H1 (cell line): ENCODE measurements around the gene TIAM2. TPM values are rescaled to one million over a fixed set of nuclear protein-coding genes. Genes with fewer than 3 reads are reported as not detected.

Source experiments
- CTCF ChIA-PET: fragments of 300-600 bp; sonication (Branson Sonifier 250); formaldehyde crosslinking; loops from one replicate; lab custom pipeline; 2021; ENCODE audit not compliant: partially characterized antibody; lab: Charles Lee
- POLR2A ChIA-PET: fragments of 300-600 bp; sonication (Branson Sonifier 250); formaldehyde crosslinking; loops from one replicate; lab custom pipeline; 2021; ENCODE audit warnings: inconsistent platforms; ENCODE audit not compliant: partially characterized antibody; lab: Charles Lee
- DNase-seq, 2 experiments: peaks; one replicate each; pipeline versions ENCODE4 v3.0.0 to v3.0.0-alpha.2; 2010 to 2022; ENCODE audit warnings: low spot score in 2 of 2, low read depth in 1 of 2, mixed read lengths in 1 of 2
- FAIRE-seq: peaks from 2 replicates; lab custom pipeline; 2011; peaks lifted over from hg19 to GRCh38; lab: Jason Lieb, UNC
- H2AFZ ChIP-seq: 2 replicates; pipeline ENCODE4 v1.8.1; 2012; ENCODE audit warnings: low read length, inconsistent platforms
- H2AK5ac ChIP-seq: 2 replicates; pipeline ENCODE4 v1.6.1; 2013; ENCODE audit warnings: low read depth, low read length
- H2BK120ac ChIP-seq: replicated peaks from 2 replicates; pipeline ENCODE3; 2013; ENCODE audit warnings: low read depth, low read length, inconsistent platforms
- H2BK12ac ChIP-seq: 2 replicates; pipeline ENCODE4 v1.6.1; 2013; ENCODE audit warnings: low read depth, low read length
- H2BK15ac ChIP-seq: 2 replicates; pipeline ENCODE4 v1.6.1; 2013; ENCODE audit warnings: low read length
- H2BK20ac ChIP-seq: 2 replicates; pipeline ENCODE4 v1.6.1; 2013; ENCODE audit warnings: low read length
- H2BK5ac ChIP-seq: 2 replicates; pipeline ENCODE4 v1.6.1; 2013; ENCODE audit warnings: low read depth, low read length
- H3K14ac ChIP-seq: 2 replicates; pipeline ENCODE4 v1.6.1; 2013; ENCODE audit warnings: inconsistent platforms; ENCODE audit not compliant: insufficient read length
- H3K18ac ChIP-seq: 2 replicates; pipeline ENCODE4 v1.6.1; 2013; ENCODE audit warnings: low read length; ENCODE audit errors: extremely low read depth
- H3K23ac ChIP-seq: 2 replicates; pipeline ENCODE4 v1.6.1; 2013; ENCODE audit warnings: inconsistent platforms; ENCODE audit not compliant: insufficient read length
- H3K23me2 ChIP-seq: 2 replicates; pipeline ENCODE4 v1.6.1; 2013; ENCODE audit warnings: low read depth, low read length
- H3K27ac ChIP-seq: 2 replicates; pipeline ENCODE4 v1.6.1; 2011; ENCODE audit warnings: low read depth, low read length, inconsistent platforms
- H3K27me3 ChIP-seq, 4 experiments: replicated peaks in 1 of 4; 1 replicate in 1 of 4; 2 replicates in 3 of 4; pipeline versions ENCODE4 v1.6.1 to v1.8.1; 2011 to 2013; ENCODE audit warnings: low read length in 3 of 4, mild to moderate bottlenecking in 3 of 4, inconsistent platforms in 2 of 4, mixed read lengths in 2 of 4, moderate library complexity in 1 of 4; ENCODE audit not compliant: control insufficient read depth in 3 of 4, insufficient read depth in 3 of 4; ENCODE audit errors: extremely low read depth in 1 of 4
- H3K36me3 ChIP-seq, 4 experiments: 2 replicates each; pipeline versions ENCODE4 v1.6.1 to v1.8.1; 2011 to 2013; ENCODE audit warnings: mild to moderate bottlenecking in 4 of 4, low read length in 3 of 4, moderate library complexity in 2 of 4, control low read depth in 1 of 4, inconsistent platforms in 1 of 4; ENCODE audit not compliant: insufficient read depth in 4 of 4, control insufficient read depth in 2 of 4
- H3K4ac ChIP-seq: replicated peaks from 2 replicates; pipeline ENCODE3; 2013; ENCODE audit warnings: low read length, low read depth, mixed read lengths, inconsistent platforms; ENCODE audit not compliant: insufficient read length
- H3K4me1 ChIP-seq, 4 experiments: replicated peaks in 1 of 4; 1 replicate in 1 of 4; 2 replicates in 3 of 4; pipeline versions ENCODE4 v1.6.1 to v1.8.1; 2011 to 2013; ENCODE audit warnings: low read length in 3 of 4, inconsistent platforms in 2 of 4, mixed read lengths in 1 of 4; ENCODE audit not compliant: insufficient read depth in 4 of 4, control insufficient read depth in 3 of 4
- H3K4me2 ChIP-seq, 2 experiments: 2 replicates each; pipeline versions ENCODE4 v1.6.1 to v1.8.1; 2011 to 2013; ENCODE audit warnings: low read depth in 2 of 2, low read length in 2 of 2, control low read depth in 1 of 2, inconsistent platforms in 1 of 2, mild to moderate bottlenecking in 1 of 2; ENCODE audit not compliant: insufficient read depth in 1 of 2
- H3K4me3 ChIP-seq, 4 experiments: fragments of 200-600, 300-600 bp in 1 of 4; sonication (generic), shearing (Covaris generic), sonication (Bioruptor Twin) in 1 of 4; 2 replicates each; pipeline versions ENCODE4 v1.5.1 to v1.8.1; 2011 to 2016; ENCODE audit warnings: low read length in 4 of 4, low read depth in 3 of 4, control low read depth in 2 of 4, inconsistent platforms in 2 of 4, mild to moderate bottlenecking in 2 of 4, mixed read lengths in 1 of 4, moderate library complexity in 1 of 4; ENCODE audit not compliant: insufficient read depth in 2 of 4; ENCODE audit errors: extremely low read depth in 1 of 4
- H3K56ac ChIP-seq: replicated peaks from 2 replicates; pipeline ENCODE3; 2013; ENCODE audit warnings: low read depth, mild to moderate bottlenecking, mixed read lengths, low read length, inconsistent platforms; ENCODE audit not compliant: insufficient read length
- H3K79me1 ChIP-seq: 2 replicates; pipeline ENCODE4 v1.6.1; 2013; ENCODE audit warnings: low read depth, low read length, control low read depth
- H3K79me2 ChIP-seq, 2 experiments: 2 replicates each; pipeline versions ENCODE4 v1.6.1 to v1.8.1; 2012 to 2013; ENCODE audit warnings: low read length in 2 of 2, mild to moderate bottlenecking in 2 of 2, inconsistent platforms in 1 of 2; ENCODE audit not compliant: insufficient read depth in 2 of 2, control insufficient read depth in 1 of 2
- H3K9ac ChIP-seq, 4 experiments: replicated peaks in 1 of 4; 1 replicate in 1 of 4; 2 replicates in 3 of 4; pipeline versions ENCODE4 v1.6.1 to v1.8.1; 2011 to 2013; ENCODE audit warnings: low read depth in 3 of 4, low read length in 3 of 4, control low read depth in 2 of 4, mild to moderate bottlenecking in 2 of 4, moderate library complexity in 2 of 4, inconsistent platforms in 1 of 4; ENCODE audit errors: extremely low read depth in 1 of 4
- H3K9me3 ChIP-seq, 2 experiments: 2 replicates each; pipeline versions ENCODE4 v1.6.1 to v1.8.1; 2012 to 2013; ENCODE audit warnings: mild to moderate bottlenecking in 2 of 2, moderate library complexity in 2 of 2, control low read depth in 1 of 2, inconsistent platforms in 1 of 2, low read depth in 1 of 2, low read length in 1 of 2, mixed read lengths in 1 of 2; ENCODE audit not compliant: insufficient read depth in 2 of 2
- H4K20me1 ChIP-seq, 2 experiments: replicated peaks in 1 of 2; 2 replicates each; pipeline versions ENCODE3 to v1.8.1; 2011 to 2013; ENCODE audit warnings: inconsistent platforms in 2 of 2, low read length in 2 of 2, mild to moderate bottlenecking in 1 of 2; ENCODE audit not compliant: insufficient read depth in 2 of 2, control insufficient read depth in 1 of 2
- H4K5ac ChIP-seq: 2 replicates; pipeline ENCODE4 v1.6.1; 2013; ENCODE audit warnings: low read length, low read depth, mixed read lengths, inconsistent platforms; ENCODE audit not compliant: insufficient read length
- H4K8ac ChIP-seq: 2 replicates; pipeline ENCODE4 v1.8.0; 2013; ENCODE audit warnings: mild to moderate bottlenecking, moderate library complexity, low read length, inconsistent platforms; ENCODE audit not compliant: insufficient read depth; ENCODE audit errors: extremely low read depth
- H4K91ac ChIP-seq: replicated peaks from 2 replicates; pipeline ENCODE3; 2013; ENCODE audit warnings: low read length, mixed read lengths, inconsistent platforms; ENCODE audit not compliant: insufficient read length
- KDM1A ChIP-seq: fragments of 200-600, 300-600 bp; sonication (generic); IDR thresholded peaks from 2 replicates; pipeline ENCODE4 v1.7.1; 2016; ENCODE audit warnings: mild to moderate bottlenecking, low read length, borderline replicate concordance
- RXRA ChIP-seq: IDR thresholded peaks from 2 replicates; pipeline ENCODE4 v1.6.1; 2011; ENCODE audit warnings: low read depth, mild to moderate bottlenecking, low read length, moderate library complexity; ENCODE audit not compliant: insufficient read depth
- whole genome bisulfite sequencing, 2 experiments: shearing (Covaris generic) in 1 of 2; methylation state at CpG; one replicate each; pipeline versions ENCODE4 v1.1.6 to v1.1.7; 2013 to 2015; ENCODE audit warnings: low lambda C conversion rate in 2 of 2, mixed read lengths in 2 of 2, inconsistent platforms in 1 of 2, low coverage in 1 of 2, missing lambda C conversion rate in 1 of 2; ENCODE audit not compliant: insufficient replicate concordance in 2 of 2, insufficient coverage in 1 of 2, insufficient read length in 1 of 2; ENCODE audit errors: extremely low coverage in 1 of 2, missing lambda C conversion rate in 1 of 2; 5-methylcytosine and 5-hydroxymethylcytosine counted together
- polyA plus RNA-seq, 7 experiments: library from polyadenylated mRNA; depleted of rRNA in 3 of 7; stranded (reverse) in 5 of 7; unstranded in 2 of 7; fragments of >200 nt in 5 of 7; fragments of 200-250 nt in 2 of 7; gene quantifications; 1 replicate in 5 of 7; 2 replicates in 1 of 7; 4 replicates in 1 of 7; pipeline versions ENCODE4 v1.2.1 to v1.2.3, GENCODE V29; 2011 to 2013; ENCODE audit warnings: missing spikeins in 2 of 7, mixed read lengths in 2 of 7
- total RNA-seq: library from RNA; stranded (reverse); fragmentation: NEBNext Ultra II Directional; extraction: Animal tissue kit (Norgen Biotek cat#: 25700); gene quantifications from 2 replicates; pipeline ENCODE4 v1.2.1, GENCODE V29; 2021

TIAM2 gene
- total and polyA plus RNA-seq, 2 of the 8 experiments (the other 6 are each of a cell fraction or from before 2014, with no cell fraction given), result 7.4 to 23.9 TPM

DNA sequence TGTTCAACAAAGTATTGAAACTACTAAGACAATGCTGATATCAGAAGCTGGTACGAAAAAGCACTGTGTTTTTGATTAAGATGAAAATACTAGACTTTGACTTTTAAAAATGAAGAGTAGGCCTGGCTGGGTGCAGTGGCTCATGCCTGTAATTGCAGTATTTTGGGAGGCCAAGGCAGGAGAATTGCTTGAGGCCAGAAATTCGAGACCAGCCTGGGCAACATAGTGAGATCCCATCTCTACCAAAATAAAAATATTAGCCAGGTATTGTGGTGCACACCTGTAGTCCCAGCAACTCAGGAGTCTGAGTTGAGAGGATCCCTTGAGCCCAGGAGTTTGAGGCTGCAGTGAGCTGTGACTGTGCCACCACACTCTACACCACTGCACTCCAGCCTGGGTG, 43.4 kb downstream of the TIAM2 start:
- no peak overlapping the region for H2BK12ac ChIP-seq
- WGBS, 2 experiments, result 88% methylated on average over 2 of the region's 2 CpGs; no CpG with 5 or more reads in 1 of the 2 experiments
- TF ChIP-seq RXRA (no peak), KDM1A (peak; percentile 76; the same call in 1 of the 2 replicates)
- TF ChIP-seq, all 59 proteins: peak for 1
- H3K56ac ChIP-seq, result no peak overlapping the region
- H2BK20ac ChIP-seq, result no peak overlapping the region
- H2AFZ ChIP-seq, result no peak overlapping the region
- no peaks in the 10 kb centered on the region for H3K79me1 ChIP-seq
- no peak overlapping the region for H4K8ac ChIP-seq
- no peak overlapping the region for H3K27ac ChIP-seq
- H3K4ac ChIP-seq, result no peak overlapping the region
- peaks cover 0 to 7% of the 10 kb centered on the region in 2 experiments; a peak in 1 of 4 replicates for H3K9me3 ChIP-seq
- no peak overlapping the region for H4K5ac ChIP-seq
- no peak overlapping the region for H2BK120ac ChIP-seq
- peaks cover 0 to 28% (median 7%) of the 10 kb centered on the region in 4 experiments; a peak in 6 of 7 replicates for H3K4me1 ChIP-seq
- no peak overlapping the region for H3K4me2 ChIP-seq
- peak overlapping the region; percentile 3; the same call in 1 of the 2 replicates for H2BK5ac ChIP-seq
- no peaks in the 10 kb centered on the region for H3K27me3 ChIP-seq
- H3K14ac ChIP-seq, result no peak overlapping the region
- H3K23ac ChIP-seq, result no peak overlapping the region
- H3K9ac ChIP-seq, result no peak overlapping the region
- no peak overlapping the region for H3K4me3 ChIP-seq
- POLR2A ChIA-PET, result interaction anchor here (0.7 kb wide), 1 partner anchor 83 kb away, joined by 3 read pairs; no protein-coding TSS in a partner anchor
- no peak overlapping the region; the same call in 1 of the 2 replicates for H3K18ac ChIP-seq
- H3K36me3 ChIP-seq, result no peaks in the 10 kb centered on the region
- CTCF ChIA-PET, result no interaction called here
- FAIRE-seq (no peak), DNase-seq (no peak)
- no peak overlapping the region for H2BK15ac ChIP-seq
- no peaks in the 10 kb centered on the region for H3K23me2 ChIP-seq
- H2AK5ac ChIP-seq, result no peak overlapping the region
- peaks cover 0 to 2% of the 10 kb centered on the region in 2 experiments; a peak in 1 of 4 replicates for H3K79me2 ChIP-seq
- no peaks in the 10 kb centered on the region for H4K20me1 ChIP-seq
- no peak overlapping the region for H4K91ac ChIP-seq
